Pancreas (tissue), 10 donors: ENCODE data around the gene MIEF1. TPM values are rescaled to one million over a fixed set of nuclear protein-coding genes. Genes with fewer than 3 reads are reported as not detected.

ENCODE experiments used
- ATAC-seq, 4 donors: fragments of 200-7000 bp; cut with Tn5 transposase; one replicate each; pipeline versions ENCODE4 v1.8.0 to v1.9.1; 2020; ENCODE audit warnings: mild to moderate bottlenecking in 4 of 4, moderate library complexity in 4 of 4
- DNase-seq, 6 donors: peaks; one replicate each; pipeline ENCODE4 v3.0.0-alpha.2; 2020
- FAIRE-seq: peaks from 2 replicates; lab custom pipeline; 2012; peaks lifted over from hg19 to GRCh38; lab: Jason Lieb, UNC
- H3K27ac ChIP-seq, 4 donors: fragments of 200-600 bp; sonication (generic); 1 replicate in 3 of 4; 2 replicates in 1 of 4; pipeline versions ENCODE4 v1.5.0 to v1.8.0; 2020
- H3K27me3 ChIP-seq, 4 donors: fragments of 200-600 bp; one replicate each; pipeline ENCODE4 v1.8.0; 2021
- H3K36me3 ChIP-seq, 3 donors: fragments of 200-600 bp; sonication (generic) in 1 of 3; one replicate each; pipeline versions ENCODE4 v1.5.0 to v1.8.0; 2020 to 2021
- H3K4me1 ChIP-seq, 3 donors: fragments of 200-600 bp; one replicate each; pipeline ENCODE4 v1.8.0; 2021
- H3K4me3 ChIP-seq, 4 donors: fragments of 200-600 bp; sonication (generic) in 2 of 4; one replicate each; pipeline versions ENCODE4 v1.5.0 to v1.8.0; 2020 to 2021
- H3K9me3 ChIP-seq, 4 donors: fragments of 200-600 bp; one replicate each; pipeline ENCODE4 v1.8.0; 2021
- CTCF ChIP-seq, 4 donors: fragments of 200-600 bp; sonication (generic) in 3 of 4; IDR thresholded peaks; one replicate each; pipeline versions ENCODE4 v1.5.0 to v1.8.0; 2021; ENCODE audit warnings: antibody characterized with exemption in 4 of 4
- WGBS, 2 donors: extraction: QIAGEN DNeasy Blood & Tissue Kit; methylation state at CpG; one replicate each; pipeline ENCODE4 v1.1.7; 2013; 5-methylcytosine and 5-hydroxymethylcytosine counted together
- intact Hi-C, 3 donors: fragments of 100-400 bp; cut with DNase I; formaldehyde crosslinking; loops; one replicate each; pipeline versions ENCODE4 v1.11.1 to v1.14.2; 2022
- polyA plus RNA-seq, 2 donors: library from polyadenylated mRNA; stranded (reverse); fragments of 200-250 nt; gene quantifications; one replicate each; pipeline ENCODE4 v1.2.3, GENCODE V29; 2013
- total RNA-seq, 6 donors: library from RNA; stranded (reverse); fragmentation: NEBNext Ultra II Directional in 4 of 6; extraction: Animal tissue kit (Norgen Biotek cat#: 25700) in 4 of 6; gene quantifications; one replicate each; pipeline versions ENCODE4 v1.2.1 to v1.2.4, GENCODE V29; 2021 to 2023
- donor health status: healthy with polysubstance abuse.
- donor health status: DM: no; HTN: no; CAD: no; lungs with moderate emphysema.
- donor health status: DM: no; HTN: no; CAD: no.
- donor health status: control.
- donor health status: control.
- donor health status: Bipolar disorder and iron deficiency.
- donor health status: DM: yes; HTN: yes; CAD: no.
- donor health status: DM: no; HTN: no; CAD: no.
- donor health status: DM: no; HTN: no; CAD: no.
- donor health status: DM: yes; HTN: yes; CAD: no.

MIEF1 gene
- total and polyA plus RNA-seq, 8 donors, result 6.3 to 15.1 (median 11.1) TPM

GRCh38 chr22:39547587-39547947, 45.5 kb downstream of the MIEF1 start:
- Histone ChIP-seq H3K27me3 (peaks cover 0 to 7% (median 0%) of the 10 kb centered on the region in 4 donors), H3K4me3 (no peak overlapping the region), H3K36me3 (no peaks in the 10 kb centered on the region), H3K9me3 (no peaks in the 10 kb centered on the region), H3K4me1 (no peaks in the 10 kb centered on the region), H3K27ac (no peak overlapping the region)
- TF ChIP-seq CTCF (IDR thresholded peaks at IDR 0.05), result no peak
- no peak for DNase-seq
- intact Hi-C loops, result no loop called here
- WGBS, 2 donors, result 17 to 22% methylated on average over 2 of the region's 2 CpGs
- FAIRE-seq, result no peak
- no peak for ATAC-seq

GRCh38 chr22:39553429-39553828, 51.3 kb downstream of the MIEF1 start:
- TF ChIP-seq CTCF (IDR thresholded peaks at IDR 0.05), result no peak
- intact Hi-C loops, result no loop called here
- H3K36me3 ChIP-seq, result no peaks in the 10 kb centered on the region
- peaks cover 0 to 5% (median 0%) of the 10 kb centered on the region in 3 donors for H3K4me1 ChIP-seq
- 64 to 82% methylated on average over 3 of the region's 3 CpGs for WGBS, 2 donors
- no peak overlapping the region for H3K4me3 ChIP-seq
- FAIRE-seq, result no peak
- H3K27me3 ChIP-seq, result peaks cover 0 to 10% (median 2%) of the 10 kb centered on the region in 4 donors
- DNase-seq, result no peak
- H3K9me3 ChIP-seq, result no peaks in the 10 kb centered on the region
- H3K27ac ChIP-seq, result no peak overlapping the region
- no peak for ATAC-seq

GRCh38 chr22:39554151-39554550, 52.1 kb downstream of the MIEF1 start:
- Histone ChIP-seq H3K36me3 (no peaks in the 10 kb centered on the region), H3K4me3 (no peak overlapping the region), H3K9me3 (no peaks in the 10 kb centered on the region), H3K4me1 (peaks cover 0 to 5% (median 0%) of the 10 kb centered on the region in 3 donors), H3K27ac (no peak overlapping the region), H3K27me3 (peaks cover 0 to 9% (median 2%) of the 10 kb centered on the region in 4 donors)
- DNase-seq (no peak), ATAC-seq (no peak), FAIRE-seq (no peak)
- intact Hi-C loops, result no loop called here
- 68 to 69% methylated on average over 3 of the region's 3 CpGs for WGBS, 2 donors
- TF ChIP-seq CTCF (IDR thresholded peaks at IDR 0.05), result no peak

GRCh38 chr22:39556970-39557841, 55.1 kb downstream of the MIEF1 start:
- intact Hi-C loops, result no loop called here
- no peak overlapping the region for H3K27ac ChIP-seq
- H3K36me3 ChIP-seq, result no peaks in the 10 kb centered on the region
- DNase-seq (peak in 1 of 6 donors; percentile 67), ATAC-seq (peak in 3 of 4 donors; percentile 46 to 65 (median 55)), FAIRE-seq (no peak)
- 7 to 8% methylated on average over 43 to 72 of the region's 72 CpGs for WGBS, 2 donors
- H3K4me3 ChIP-seq, result peak overlapping the region in 1 of 4 donors; percentile 36
- peaks cover 0 to 9% (median 2%) of the 10 kb centered on the region in 4 donors for H3K27me3 ChIP-seq
- H3K4me1 ChIP-seq, result peaks cover 0 to 5% (median 0%) of the 10 kb centered on the region in 3 donors
- no peak for TF ChIP-seq CTCF (IDR thresholded peaks at IDR 0.05)
- H3K9me3 ChIP-seq, result no peaks in the 10 kb centered on the region
